Coronary artery (tissue), 2 donors: ENCODE measurements around the gene FOXO4.

Experiments
- DNase-seq: peaks from one replicate; pipeline ENCODE4 v3.0.0-alpha.2; 2017; ENCODE audit warnings: low spot score
- H3K27ac ChIP-seq, 2 donors: fragments of 200-600 bp; sonication (generic); one replicate each; pipeline ENCODE4 v1.5.1; 2016 to 2019
- H3K4me3 ChIP-seq: fragments of 200-600 bp; sonication (generic); 2 replicates; pipeline ENCODE4 v1.5.1; 2016; ENCODE audit warnings: mild to moderate bottlenecking, moderate library complexity
- CTCF ChIP-seq: fragments of 200-600 bp; sonication (generic); IDR thresholded peaks from one replicate; pipeline ENCODE4 v1.5.1; 2019; ENCODE audit warnings: antibody characterized with exemption

The FOXO4 gene

GRCh38 chrX:71117358-71117757 is 21.7 kb downstream of the FOXO4 start:
- H3K4me3 ChIP-seq, result peak overlapping the region; percentile 79

GRCh38 chrX:71118032-71118984 is 22.7 kb downstream of the FOXO4 start, which contains the start of gene MED12:
TSS of gene MED12 (plus strand) at chrX:71118596. CDS start at chrX:71118755, 159 bp downstream.
- Histone ChIP-seq H3K4me3 (peak within 1 kb of the TSS; percentile 79), H3K27ac (peak within 1 kb of the TSS; percentile 80 to 87)
- no peak for TF ChIP-seq CTCF
- DNase-seq, result peak; percentile 85

More at GRCh38 chrX:71117358-71117757, 21.7 kb downstream of the FOXO4 start:
- no peak overlapping the region for H3K27ac ChIP-seq
- TF ChIP-seq CTCF, result no peak
- no peak for DNase-seq

GRCh38 chrX:71118985-71119535 is 23.4 kb downstream of the FOXO4 start:
- Histone ChIP-seq H3K27ac (peak overlapping the region; percentile 80 to 87), H3K4me3 (peak overlapping the region; percentile 79)
- DNase-seq, result no peak
- TF ChIP-seq CTCF, result no peak

GRCh38 chrX:71128166-71128833 is 32.6 kb downstream of the FOXO4 start:
- no peak overlapping the region for H3K27ac ChIP-seq
- no peak for TF ChIP-seq CTCF
- no peak overlapping the region for H3K4me3 ChIP-seq
- DNase-seq, result no peak

- peak; percentile 59 for TF ChIP-seq CTCF
- Histone ChIP-seq H3K4me3 (no peak overlapping the region), H3K27ac (no peak overlapping the region)
- DNase-seq, result no peak
Measured at GRCh38 chrX:71128915-71129765, 33.5 kb downstream of the FOXO4 start.

- DNase-seq, result no peak
- TF ChIP-seq CTCF, result no peak
- no peak overlapping the region for H3K4me3 ChIP-seq
- no peak overlapping the region for H3K27ac ChIP-seq
Measured at GRCh38 chrX:71131510-71131909, 35.9 kb downstream of the FOXO4 start.
